OCI-LY7 (cell line): Measurements from ENCODE around the gene SPATA3. TPM values are rescaled to one million over a fixed set of nuclear protein-coding genes. Genes with fewer than 3 reads are reported as not detected.

Source experiments
- BruUV-seq: library from RNA; stranded (reverse); fragments of 400-500 nt; replicated peaks from 2 replicates; lab custom pipeline; 2021; lab: Mats Ljungman, UMichigan
- CTCF ChIA-PET: fragments of 300-600 bp; sonication (Branson Sonifier 250); formaldehyde crosslinking; loops from one replicate; lab custom pipeline; 2022; ENCODE audit warnings: antibody characterized with exemption; ENCODE audit not compliant: unreplicated experiment; lab: Charles Lee
- POLR2A ChIA-PET: fragments of 300-600 bp; sonication (Branson Sonifier 250); formaldehyde crosslinking; loops from one replicate; lab custom pipeline; 2022; ENCODE audit warnings: antibody characterized with exemption; lab: Charles Lee
- DNase-seq: peaks from one replicate; pipeline ENCODE4 v3.0.0-alpha.2; 2015; ENCODE audit warnings: low spot score
- H2AFZ ChIP-seq: fragments of 200-600 bp; sonication (generic), shearing (Covaris generic); 2 replicates; pipeline ENCODE4 v1.6.1; 2014; ENCODE audit warnings: mild to moderate bottlenecking, antibody characterized with exemption, low read length, moderate library complexity
- H3K27ac ChIP-seq: fragments of 200-600 bp; sonication (generic); 2 replicates; pipeline ENCODE4 v1.5.1; 2014; ENCODE audit warnings: mixed run types, low read depth, mild to moderate bottlenecking, moderate library complexity, low read length, inconsistent platforms; ENCODE audit not compliant: poor library complexity, severe bottlenecking
- H3K36me3 ChIP-seq: fragments of 200-600 bp; sonication (generic); 2 replicates; pipeline ENCODE4 v1.6.1; 2014; ENCODE audit warnings: mild to moderate bottlenecking, antibody characterized with exemption, low read length, moderate library complexity, mixed read lengths; ENCODE audit not compliant: insufficient read depth
- H3K4me1 ChIP-seq: fragments of 200-600 bp; sonication (generic); 2 replicates; pipeline ENCODE4 v1.5.1; 2014; ENCODE audit warnings: mild to moderate bottlenecking, low read length; ENCODE audit not compliant: insufficient read depth, poor library complexity, severe bottlenecking
- H3K4me2 ChIP-seq: fragments of 200-600 bp; sonication (generic); 2 replicates; pipeline ENCODE4 v1.6.1; 2014; ENCODE audit warnings: mild to moderate bottlenecking, low read length
- H3K4me3 ChIP-seq: fragments of 200-600 bp; sonication (generic); 2 replicates; pipeline ENCODE4 v1.5.1; 2014; ENCODE audit warnings: mild to moderate bottlenecking, low read depth, low read length; ENCODE audit not compliant: poor library complexity, severe bottlenecking
- H3K79me2 ChIP-seq: fragments of 200-600 bp; sonication (generic); 2 replicates; pipeline ENCODE4 v1.6.1; 2016; ENCODE audit warnings: low read depth, mild to moderate bottlenecking, low read length, moderate library complexity, mixed read lengths; ENCODE audit not compliant: insufficient read depth
- H3K9me2 ChIP-seq: fragments of 200-600 bp; sonication (generic); 2 replicates; pipeline ENCODE4 v1.6.1; 2016; ENCODE audit warnings: mild to moderate bottlenecking, low read length, mixed read lengths; ENCODE audit not compliant: insufficient read depth
- H3K9me3 ChIP-seq: fragments of 200-600 bp; sonication (generic); 2 replicates; pipeline ENCODE4 v1.6.1; 2014; ENCODE audit warnings: mild to moderate bottlenecking, mixed run types, low read length, mixed read lengths
- H4K20me1 ChIP-seq: fragments of 200-600 bp; sonication (generic); 2 replicates; pipeline ENCODE4 v1.6.1; 2014; ENCODE audit warnings: mild to moderate bottlenecking, antibody characterized with exemption, low read length, moderate library complexity, mixed read lengths; ENCODE audit not compliant: insufficient read depth
- EZH2phosphoT487 ChIP-seq: fragments of 200-600 bp; sonication (generic); IDR thresholded peaks from 2 replicates; pipeline ENCODE4 v1.6.1; 2018; ENCODE audit warnings: low read depth, borderline replicate concordance, mild to moderate bottlenecking, mixed run types, antibody characterized with exemption, low read length, moderate library complexity, mixed read lengths
- intact Hi-C: fragments of 100-400 bp; cut with micrococcal nuclease; formaldehyde crosslinking; loops from one replicate; pipeline ENCODE4 v1.10.0; 2022; ENCODE audit not compliant: unreplicated experiment
- total RNA-seq, 2 experiments: library from RNA; depleted of rRNA in 1 of 2; stranded (reverse); fragments of >200 nt in 1 of 2; shearing (Covaris generic) in 1 of 2; gene quantifications; 2 replicates each; pipeline ENCODE4 v1.2.3, GENCODE V29; 2014 to 2022
- TF ChIP-seq, protein P1 (sequence below): fragments of 200-600 bp; sonication (generic); conservative IDR thresholded peaks from 2 replicates; pipeline ENCODE4 v1.5.1; 2014; ENCODE audit warnings: mild to moderate bottlenecking, antibody characterized with exemption, low read length, moderate library complexity, mixed read lengths

SPATA3 gene
- total RNA-seq, 2 experiments from 2014 or later, result not detected

DNA sequence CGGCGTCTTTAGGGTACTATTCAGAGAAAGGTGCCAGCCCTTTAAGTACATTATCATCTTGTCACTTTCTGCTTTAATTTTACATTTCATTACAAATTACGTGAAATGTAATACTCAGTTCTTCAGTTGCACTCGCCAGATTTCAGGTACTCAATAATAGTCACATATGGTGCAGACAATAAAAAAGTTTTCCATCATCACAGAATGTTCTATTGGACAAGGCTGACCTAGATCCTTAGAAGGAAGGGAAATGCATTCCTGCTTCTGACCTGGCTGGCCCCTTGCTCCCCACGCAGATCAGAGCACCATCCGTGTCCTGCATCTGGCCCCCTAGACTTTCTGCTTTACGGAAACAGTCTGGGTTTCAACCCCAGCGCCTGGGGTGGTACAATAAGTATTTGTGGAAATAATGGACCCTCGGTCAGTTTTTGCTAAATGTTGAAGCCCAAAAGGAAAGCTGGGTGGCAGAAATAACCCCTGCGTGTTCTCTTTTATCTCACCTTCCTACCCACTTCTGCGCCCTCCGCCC, 40.7 kb downstream of the SPATA3 start:
- BruUV-seq, result no TSS peak
- Histone ChIP-seq H3K9me2 (no peaks in the 10 kb centered on the region), H3K79me2 (no peaks in the 10 kb centered on the region), H3K36me3 (no peaks in the 10 kb centered on the region), H4K20me1 (no peaks in the 10 kb centered on the region), H3K27ac (no peak overlapping the region), H2AFZ (no peak overlapping the region), H3K4me3 (no peak overlapping the region), H3K4me2 (no peak overlapping the region), H3K9me3 (no peaks in the 10 kb centered on the region), H3K4me1 (peaks cover 13% of the 10 kb centered on the region)
- DNase-seq, result no peak
- ChIA-PET CTCF (no interaction called here), POLR2A (no interaction called here)
- intact Hi-C loops, result no loop called here
- TF ChIP-seq, protein P1, sequence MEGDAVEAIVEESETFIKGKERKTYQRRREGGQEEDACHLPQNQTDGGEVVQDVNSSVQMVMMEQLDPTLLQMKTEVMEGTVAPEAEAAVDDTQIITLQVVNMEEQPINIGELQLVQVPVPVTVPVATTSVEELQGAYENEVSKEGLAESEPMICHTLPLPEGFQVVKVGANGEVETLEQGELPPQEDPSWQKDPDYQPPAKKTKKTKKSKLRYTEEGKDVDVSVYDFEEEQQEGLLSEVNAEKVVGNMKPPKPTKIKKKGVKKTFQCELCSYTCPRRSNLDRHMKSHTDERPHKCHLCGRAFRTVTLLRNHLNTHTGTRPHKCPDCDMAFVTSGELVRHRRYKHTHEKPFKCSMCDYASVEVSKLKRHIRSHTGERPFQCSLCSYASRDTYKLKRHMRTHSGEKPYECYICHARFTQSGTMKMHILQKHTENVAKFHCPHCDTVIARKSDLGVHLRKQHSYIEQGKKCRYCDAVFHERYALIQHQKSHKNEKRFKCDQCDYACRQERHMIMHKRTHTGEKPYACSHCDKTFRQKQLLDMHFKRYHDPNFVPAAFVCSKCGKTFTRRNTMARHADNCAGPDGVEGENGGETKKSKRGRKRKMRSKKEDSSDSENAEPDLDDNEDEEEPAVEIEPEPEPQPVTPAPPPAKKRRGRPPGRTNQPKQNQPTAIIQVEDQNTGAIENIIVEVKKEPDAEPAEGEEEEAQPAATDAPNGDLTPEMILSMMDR, result no peak
- no peak for TF ChIP-seq EZH2phosphoT487

- intact Hi-C loops, result no loop called here
- no peak for DNase-seq
Measured at GRCh38 chr2:231037202-231037730, 41.3 kb downstream of the SPATA3 start, which contains the start of gene C2orf72. TSS of gene C2orf72 (plus strand) at chr2:231037523. CDS start at chr2:231037566, 43 bp downstream.

More at GRCh38 chr2:231037202-231037730, 41.3 kb downstream of the SPATA3 start, which contains the start of gene C2orf72:
- no peaks in the 10 kb centered on the region for H3K79me2 ChIP-seq
- no peak within 1 kb of the TSS for H3K4me2 ChIP-seq
- no peaks in the 10 kb centered on the region for H4K20me1 ChIP-seq
- TF ChIP-seq, protein P1, result no peak
- no peak for TF ChIP-seq EZH2phosphoT487
- H3K27ac ChIP-seq, result no peak within 1 kb of the TSS
- CTCF ChIA-PET, result no interaction called here
- H2AFZ ChIP-seq, result no peak within 1 kb of the TSS
- no peak within 1 kb of the TSS for H3K4me3 ChIP-seq
- H3K36me3 ChIP-seq, result no peaks in the 10 kb centered on the region
- H3K4me1 ChIP-seq, result peaks cover 13% of the 10 kb centered on the region
- H3K9me3 ChIP-seq, result no peaks in the 10 kb centered on the region
- POLR2A ChIA-PET, result no interaction called here
- no peaks in the 10 kb centered on the region for H3K9me2 ChIP-seq
- BruUV-seq, result no TSS peak
